GM12891 (cell line): ENCODE results near the gene NALCN.

ENCODE experiments used
- POLR2AphosphoS5 ChIP-seq: IDR thresholded peaks from 2 replicates; pipeline ENCODE4 v1.6.1; 2011; ENCODE audit warnings: low read depth, low read length, control low read depth
- TAF1 ChIP-seq: IDR thresholded peaks from 2 replicates; pipeline ENCODE4 v1.6.1; 2011; ENCODE audit warnings: low read depth, low read length, control low read depth

- TF ChIP-seq POLR2AphosphoS5 (no peak), TAF1 (no peak)
Observed at GRCh38 chr13:101455863-101456262, 39.6 kb upstream of the NALCN start.
